OCI-LY3 (cell line): ENCODE data around the gene FGD5.

Source experiments
- H2AFZ ChIP-seq: fragments of 200-600, 300-600 bp; shearing (Covaris generic); 2 replicates; pipeline ENCODE4 v1.6.0; 2014; ENCODE audit warnings: antibody characterized with exemption, low read depth, low read length
- H3K27ac ChIP-seq: fragments of 200-600, 300-600 bp; sonication (generic); 2 replicates; pipeline ENCODE4 v1.5.1; 2014; ENCODE audit warnings: mild to moderate bottlenecking, low read length, moderate library complexity, mixed read lengths
- H3K27me3 ChIP-seq: fragments of 200-600, 300-600 bp; sonication (generic); 2 replicates; pipeline ENCODE4 v1.6.1; 2014; ENCODE audit warnings: low read depth, low read length, mixed read lengths
- H3K36me3 ChIP-seq: fragments of 200-600, 300-600 bp; sonication (generic); replicated peaks from 2 replicates; pipeline ENCODE3; 2014; ENCODE audit warnings: low read depth, low read length, mixed read lengths
- H3K4me1 ChIP-seq: fragments of 300-600, 200-600 bp; sonication (generic); 2 replicates; pipeline ENCODE4 v1.6.1; 2014; ENCODE audit warnings: low read length, mixed read lengths
- H3K4me2 ChIP-seq: fragments of 200-600, 300-600 bp; sonication (generic); 2 replicates; pipeline ENCODE4 v1.6.1; 2014; ENCODE audit warnings: low read length, mixed read lengths
- H3K4me3 ChIP-seq: fragments of 300-600, 200-600 bp; sonication (generic); 2 replicates; pipeline ENCODE4 v1.5.1; 2014; ENCODE audit warnings: antibody characterized with exemption, mild to moderate bottlenecking, low read length, moderate library complexity
- H3K79me2 ChIP-seq: fragments of 300-600, 200-600 bp; shearing (Covaris generic); 2 replicates; pipeline ENCODE4 v1.6.1; 2014; ENCODE audit warnings: mild to moderate bottlenecking, low read length, mixed read lengths
- H3K9ac ChIP-seq: fragments of 300-600, 200-600 bp; shearing (Covaris generic); 2 replicates; pipeline ENCODE4 v1.6.0; 2014; ENCODE audit warnings: mild to moderate bottlenecking, low read length, moderate library complexity
- H3K9me3 ChIP-seq: fragments of 200-600, 300-600 bp; shearing (Covaris generic); 2 replicates; pipeline ENCODE4 v1.6.1; 2014; ENCODE audit warnings: low read length, mixed read lengths; ENCODE audit not compliant: insufficient read depth
- H4K20me1 ChIP-seq: fragments of 200-600, 300-600 bp; sonication (generic); 2 replicates; pipeline ENCODE4 v1.6.1; 2016; ENCODE audit warnings: low read length, mixed read lengths; ENCODE audit not compliant: insufficient read depth
- CTCF ChIP-seq: fragments of 200-600, 300-600 bp; sonication (generic); IDR thresholded peaks from 2 replicates; pipeline ENCODE4 v1.5.1; 2014; ENCODE audit warnings: antibody characterized with exemption, low read length, low read depth
- EZH2phosphoT487 ChIP-seq: fragments of 200-600 bp; shearing (Covaris generic); IDR thresholded peaks from 2 replicates; pipeline ENCODE4 v1.6.1; 2018; ENCODE audit warnings: antibody characterized with exemption, mixed run types, low read depth

FGD5 gene

GRCh38 chr3:14879211-14879874, 60.6 kb downstream of the FGD5 start:
- H3K4me2 ChIP-seq = no peak overlapping the region
- H3K27ac ChIP-seq = no peak overlapping the region
- TF ChIP-seq EZH2phosphoT487 (no peak), CTCF (no peak)

DNA sequence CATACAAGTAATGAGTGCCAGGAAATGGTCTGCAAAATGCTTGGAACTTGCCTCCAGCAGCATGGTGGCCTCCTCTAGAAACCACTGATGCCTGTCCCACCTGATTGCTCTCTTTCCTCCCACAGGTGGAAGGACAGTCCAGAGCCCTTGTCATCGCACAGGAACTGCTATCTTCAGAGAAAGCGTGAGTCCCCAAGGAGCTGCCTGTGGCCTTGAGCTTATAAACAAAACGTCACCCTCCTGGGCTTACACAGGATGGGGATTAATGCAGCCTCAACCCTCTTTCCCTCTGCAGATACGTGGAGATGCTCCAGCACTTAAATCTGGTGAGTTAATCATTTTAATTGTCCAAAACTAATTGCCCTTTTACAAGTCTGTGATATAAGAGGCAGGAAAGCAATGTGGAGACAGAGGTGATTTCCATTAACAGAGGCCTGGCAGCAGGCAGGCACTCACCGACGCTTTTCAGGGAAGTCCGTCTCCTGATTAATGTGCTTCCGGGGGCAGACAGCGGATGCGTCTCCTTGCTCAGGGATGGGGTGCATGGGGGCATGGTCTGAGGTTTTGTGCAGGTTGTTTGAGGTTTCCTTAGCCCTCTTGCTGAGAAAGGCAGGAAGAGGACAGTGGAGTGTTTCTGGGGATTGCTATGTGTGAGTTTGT, 61.8 kb downstream of the FGD5 start:
- H3K27me3 ChIP-seq = peaks cover 25% of the 10 kb centered on the region
- no peak overlapping the region for H3K4me2 ChIP-seq
- peaks cover 3% of the 10 kb centered on the region; the same call in 1 of the 2 replicates for H4K20me1 ChIP-seq
- no peak overlapping the region for H2AFZ ChIP-seq
- H3K79me2 ChIP-seq = no peaks in the 10 kb centered on the region
- H3K9ac ChIP-seq = no peak overlapping the region
- H3K4me1 ChIP-seq = no peaks in the 10 kb centered on the region
- TF ChIP-seq EZH2phosphoT487 (no peak), CTCF (no peak)
- H3K27ac ChIP-seq = no peak overlapping the region
- no peaks in the 10 kb centered on the region for H3K9me3 ChIP-seq
- H3K36me3 ChIP-seq = no peaks in the 10 kb centered on the region
- H3K4me3 ChIP-seq = no peak overlapping the region

More at GRCh38 chr3:14879211-14879874, 60.6 kb downstream of the FGD5 start:
- H3K4me3 ChIP-seq = no peak overlapping the region
- H3K9ac ChIP-seq = no peak overlapping the region
- H3K4me1 ChIP-seq = no peaks in the 10 kb centered on the region
- peaks cover 2% of the 10 kb centered on the region; the same call in 1 of the 2 replicates for H4K20me1 ChIP-seq
- H3K9me3 ChIP-seq = no peaks in the 10 kb centered on the region
- no peak overlapping the region for H2AFZ ChIP-seq
- H3K36me3 ChIP-seq = no peaks in the 10 kb centered on the region
- H3K27me3 ChIP-seq = peaks cover 25% of the 10 kb centered on the region
- no peaks in the 10 kb centered on the region for H3K79me2 ChIP-seq

GRCh38 chr3:14883226-14883625, 64.5 kb downstream of the FGD5 start:
- H3K9ac ChIP-seq = no peak overlapping the region
- no peaks in the 10 kb centered on the region for H3K79me2 ChIP-seq
- H3K27me3 ChIP-seq = peaks cover 40% of the 10 kb centered on the region
- H3K9me3 ChIP-seq = no peaks in the 10 kb centered on the region
- H3K4me1 ChIP-seq = no peaks in the 10 kb centered on the region
- H3K4me3 ChIP-seq = no peak overlapping the region
- no peak overlapping the region for H3K4me2 ChIP-seq
- H2AFZ ChIP-seq = no peak overlapping the region
- H4K20me1 ChIP-seq = peaks cover 3% of the 10 kb centered on the region; the same call in 1 of the 2 replicates
- TF ChIP-seq CTCF = no peak
- no peak for TF ChIP-seq EZH2phosphoT487
- H3K27ac ChIP-seq = no peak overlapping the region
- no peaks in the 10 kb centered on the region for H3K36me3 ChIP-seq

DNA sequence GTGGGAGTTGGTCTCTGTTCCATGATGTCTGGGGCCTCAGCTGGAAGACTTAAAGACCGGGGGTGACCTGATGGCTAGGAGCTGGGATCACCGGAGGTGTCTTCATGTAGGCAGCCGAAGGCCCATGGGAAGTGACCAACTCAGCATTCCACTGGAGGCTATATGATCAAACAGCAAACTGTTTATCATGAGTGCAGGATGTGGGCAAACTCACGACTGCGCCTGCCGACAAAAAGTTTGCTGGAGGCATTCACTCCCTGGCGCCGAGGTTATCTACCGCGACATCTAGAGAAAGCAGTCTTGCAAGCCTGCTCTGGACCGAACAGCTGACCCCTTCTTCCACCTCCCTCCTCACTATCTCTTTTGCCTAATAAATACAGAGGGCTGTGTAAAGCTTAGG, 65.9 kb downstream of the FGD5 start:
- Histone ChIP-seq H3K36me3 (no peaks in the 10 kb centered on the region), H3K4me3 (no peak overlapping the region), H3K27me3 (peaks cover 47% of the 10 kb centered on the region), H2AFZ (no peak overlapping the region), H3K9ac (no peak overlapping the region), H3K79me2 (no peaks in the 10 kb centered on the region), H3K9me3 (no peaks in the 10 kb centered on the region), H4K20me1 (peaks cover 3% of the 10 kb centered on the region; the same call in 1 of the 2 replicates), H3K4me2 (no peak overlapping the region), H3K4me1 (no peaks in the 10 kb centered on the region), H3K27ac (no peak overlapping the region)
- TF ChIP-seq EZH2phosphoT487 = no peak
- no peak for TF ChIP-seq CTCF
